ENCODE results near the gene SNCAIP.

DNA sequence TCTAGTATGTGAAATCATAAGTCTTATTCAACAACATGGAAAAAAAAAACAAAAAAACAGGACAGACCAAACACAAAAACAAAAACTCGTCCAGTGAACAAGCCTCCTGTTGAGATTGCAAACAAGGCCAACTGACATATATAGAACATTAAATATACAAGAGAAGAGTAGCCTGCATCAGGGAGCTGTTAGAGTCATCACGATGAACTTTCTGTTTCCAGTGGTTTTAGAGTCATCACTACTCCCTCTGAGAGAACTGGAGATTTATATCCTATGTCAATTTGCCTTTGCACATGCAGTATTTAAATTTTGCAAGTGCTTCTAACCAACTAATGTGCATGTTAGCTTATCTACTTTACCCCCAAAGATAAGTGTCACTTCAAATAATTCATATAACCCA, 9.9 kb downstream of the SNCAIP start:
- TF ChIP-seq POLR2AphosphoS5 (IDR thresholded peaks at IDR 0.05; ENCODE audit: low read depth, low read length) (no peak), POLR2A (IDR thresholded peaks at IDR 0.05; ENCODE audit: low read depth, low read length) (no peak)

Measured in GM12892 (cell line).